ENCODE data around the gene PRR23B.
"Not testable (repeated sequence)": the region's sequence is repeated elsewhere in the genome, so short reads cannot be mapped to it uniquely, and the experiment has no call there.

The PRR23B gene

DNA sequence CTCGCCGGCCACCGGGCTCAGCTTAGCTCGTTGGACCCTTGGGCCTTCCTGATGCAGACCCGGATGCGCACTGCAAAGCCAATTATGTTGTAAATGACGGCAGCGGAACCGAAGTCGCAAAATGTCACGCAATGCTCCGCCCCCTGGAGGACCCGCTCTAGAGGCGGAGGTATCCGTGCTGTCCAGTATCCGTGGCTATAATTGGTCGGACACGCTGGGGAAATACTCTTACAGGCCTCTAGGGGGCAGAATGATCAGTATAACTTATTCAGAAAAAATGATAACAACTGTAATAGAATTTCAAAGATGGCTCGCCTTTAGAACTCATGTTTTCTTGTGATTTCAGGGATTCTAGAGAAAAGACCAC, at the start of gene PRR23B:
Gene PRR23B (minus strand): TSS at position 59 of the 367 bp plus-strand sequence. CDS start 265 bp downstream, outside the sequence.
- DNase-seq (ENCODE audit: low read depth) = no peak

DNA sequence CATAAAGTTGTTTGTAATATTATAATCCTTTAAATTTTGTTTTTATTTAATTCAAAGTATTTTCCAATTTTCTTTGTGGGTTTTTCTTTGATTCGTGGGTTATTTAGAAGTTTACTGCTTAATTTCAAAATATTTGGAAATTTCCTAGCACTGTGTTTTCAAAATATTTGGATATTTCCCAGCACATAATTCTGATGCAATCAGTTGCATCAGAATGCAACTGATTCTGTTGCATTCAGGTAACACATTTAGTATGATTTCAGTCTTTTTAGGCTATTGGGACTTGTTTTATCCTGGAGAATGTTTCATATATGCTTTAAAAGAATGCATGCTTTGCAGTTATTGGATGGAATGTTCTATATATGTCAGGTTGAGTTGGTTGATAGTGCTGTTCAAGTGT, 42.2 kb upstream of the PRR23B start:
- no peak for DNase-seq (ENCODE audit: low read depth)

DNA sequence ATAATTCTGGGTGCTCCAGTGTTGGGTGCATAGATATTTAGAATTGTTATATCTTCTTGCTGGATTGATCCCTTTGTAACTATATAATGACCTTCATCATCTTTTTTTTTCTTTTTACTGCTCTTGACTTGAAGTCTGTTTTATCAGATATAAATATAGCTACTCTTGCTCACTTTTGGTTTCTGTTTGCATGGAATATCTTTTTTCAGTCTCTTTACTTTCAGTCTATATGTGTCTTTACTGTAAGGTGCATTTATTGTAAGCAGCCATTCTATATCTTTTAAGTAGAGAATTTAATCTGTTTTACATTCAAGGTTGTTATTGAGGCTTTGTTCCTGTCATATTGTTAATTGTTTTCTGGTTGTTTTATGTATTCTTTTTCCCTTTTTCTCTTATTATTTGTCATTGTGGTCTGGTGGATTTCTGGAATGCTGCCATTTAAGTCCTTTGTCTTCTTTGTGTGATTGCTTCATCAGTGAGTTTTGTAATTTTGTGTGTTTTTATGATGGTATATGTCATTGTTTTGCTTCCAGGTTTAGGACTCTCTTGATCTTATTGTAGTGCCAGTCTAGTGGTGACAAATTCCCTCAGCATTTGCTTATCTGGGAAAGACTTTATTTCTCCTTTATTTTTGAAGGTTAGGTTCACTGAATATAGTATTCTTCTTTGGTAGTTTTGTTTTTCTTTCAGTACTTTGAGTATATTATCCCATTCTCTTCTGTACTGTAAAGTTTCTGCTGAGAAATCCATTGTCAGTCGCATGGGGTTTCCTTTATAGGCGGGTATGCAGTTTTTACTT, 32.3 kb upstream of the PRR23B start:
- DNase-seq (ENCODE audit: low read depth) = no peak

GRCh38 chr3:139044366-139045210, 23.9 kb upstream of the PRR23B start, which contains the start of gene PRR23C:
PRR23C (minus strand) TSS chr3:139044892; CDS start chr3:139044620, 272 bp downstream.
- DNase-seq (ENCODE audit: low read depth) = no peak

GRCh38 chr3:139043554-139044365, 23.0 kb upstream of the PRR23B start:
- no peak for DNase-seq (ENCODE audit: low read depth)

GRCh38 chr3:139037478-139037877, 16.8 kb upstream of the PRR23B start:
- no peak for DNase-seq (ENCODE audit: low read depth)

- DNase-seq (ENCODE audit: low read depth) = no peak
Observed at GRCh38 chr3:139032326-139033002, 11.7 kb upstream of the PRR23B start.

DNA sequence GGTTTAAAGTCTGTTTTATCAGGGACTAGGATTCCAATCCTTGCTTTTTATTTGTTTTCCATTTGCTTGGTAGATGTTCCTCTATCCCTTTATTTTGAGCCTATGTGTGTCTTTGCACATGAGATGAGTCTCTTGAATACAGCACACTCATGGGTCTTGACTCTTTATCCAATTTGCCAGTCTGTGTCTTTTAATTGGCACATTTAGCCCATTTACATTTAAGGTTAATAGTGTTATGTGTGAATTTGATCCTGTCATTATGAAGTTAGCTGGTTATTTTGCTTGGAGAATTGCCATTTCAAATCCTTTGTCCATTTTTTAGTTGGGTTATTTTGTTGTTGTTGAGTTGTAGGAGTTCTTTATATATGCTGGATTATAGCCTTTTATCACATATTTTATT, 9.8 kb upstream of the PRR23B start:
- not testable (repeated sequence) for DNase-seq (ENCODE audit: low read depth)

GRCh38 chr3:139024968-139025367, 4.2 kb upstream of the PRR23B start:
- DNase-seq (ENCODE audit: low read depth) = no peak

DNA sequence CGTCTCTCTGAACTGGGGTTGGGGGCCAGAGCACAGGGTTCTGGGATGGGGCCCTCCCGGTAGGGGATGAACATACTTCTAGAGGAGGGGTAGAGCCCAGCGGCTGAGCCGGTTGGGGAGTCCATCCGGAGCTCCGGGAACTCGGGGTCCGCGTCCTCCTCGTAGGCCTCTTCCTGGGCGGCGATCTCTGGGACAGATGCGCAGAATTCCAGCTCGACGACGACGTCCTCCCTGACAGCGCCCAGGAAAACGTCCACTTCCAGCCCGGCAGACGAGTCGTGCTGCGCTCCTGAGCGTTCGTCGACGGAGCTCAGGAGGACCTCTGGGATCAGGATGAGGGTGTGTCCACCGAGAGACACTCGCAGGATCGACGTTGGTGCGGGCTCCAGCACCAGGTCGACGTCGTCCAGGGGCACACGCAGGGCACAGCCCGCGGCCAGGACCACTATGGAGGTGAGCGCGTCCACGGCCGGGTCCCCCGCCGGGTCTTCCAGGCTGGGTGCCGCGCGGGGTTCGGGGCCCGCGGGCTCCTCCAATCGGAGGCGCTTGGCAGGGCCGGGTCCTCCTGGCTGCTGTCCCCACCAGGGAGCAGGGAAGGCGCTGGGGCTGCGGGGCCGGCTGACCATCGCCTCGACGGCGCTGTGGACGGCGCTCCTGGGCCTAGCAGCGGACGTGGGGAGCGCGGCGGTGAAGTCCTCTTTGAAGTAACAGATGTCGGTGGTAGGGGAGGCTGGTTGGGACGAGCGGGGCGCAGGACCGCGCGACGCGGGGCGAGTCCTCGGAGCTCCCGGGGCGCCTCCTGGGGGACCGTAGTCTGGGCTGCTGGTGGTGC, 474 bp downstream of the PRR23B start:
- no peak for DNase-seq (ENCODE audit: low read depth)

DNA sequence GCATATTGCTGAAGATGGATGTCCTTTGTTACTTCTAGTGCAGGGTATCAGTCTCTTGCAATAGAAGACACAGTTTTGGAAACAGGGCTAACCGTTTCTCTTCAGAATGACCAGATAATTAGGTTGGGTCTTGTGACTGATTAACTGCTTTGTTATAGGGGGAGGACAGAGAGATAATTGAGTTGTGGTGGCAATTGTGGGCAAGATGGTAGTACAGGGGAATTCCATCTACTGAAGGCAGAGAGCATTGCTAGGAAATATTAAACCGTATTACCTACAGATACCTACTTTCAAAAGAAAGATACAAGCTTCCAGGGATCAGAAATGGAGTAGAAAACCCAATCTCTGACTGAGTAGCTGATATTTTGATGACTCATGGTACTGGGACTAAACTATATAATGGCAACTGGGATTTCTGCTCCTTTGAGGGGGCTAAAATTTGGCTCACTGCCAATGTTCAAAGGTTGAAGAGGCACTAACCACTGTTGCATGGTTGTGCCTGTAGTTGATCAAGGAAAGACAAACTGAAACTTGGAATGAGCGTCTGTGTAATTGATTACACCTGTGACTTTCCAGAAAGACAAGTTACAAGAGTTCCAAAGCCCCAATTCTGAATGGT, 4.2 kb downstream of the PRR23B start:
- no peak for DNase-seq (ENCODE audit: low read depth)

DNA sequence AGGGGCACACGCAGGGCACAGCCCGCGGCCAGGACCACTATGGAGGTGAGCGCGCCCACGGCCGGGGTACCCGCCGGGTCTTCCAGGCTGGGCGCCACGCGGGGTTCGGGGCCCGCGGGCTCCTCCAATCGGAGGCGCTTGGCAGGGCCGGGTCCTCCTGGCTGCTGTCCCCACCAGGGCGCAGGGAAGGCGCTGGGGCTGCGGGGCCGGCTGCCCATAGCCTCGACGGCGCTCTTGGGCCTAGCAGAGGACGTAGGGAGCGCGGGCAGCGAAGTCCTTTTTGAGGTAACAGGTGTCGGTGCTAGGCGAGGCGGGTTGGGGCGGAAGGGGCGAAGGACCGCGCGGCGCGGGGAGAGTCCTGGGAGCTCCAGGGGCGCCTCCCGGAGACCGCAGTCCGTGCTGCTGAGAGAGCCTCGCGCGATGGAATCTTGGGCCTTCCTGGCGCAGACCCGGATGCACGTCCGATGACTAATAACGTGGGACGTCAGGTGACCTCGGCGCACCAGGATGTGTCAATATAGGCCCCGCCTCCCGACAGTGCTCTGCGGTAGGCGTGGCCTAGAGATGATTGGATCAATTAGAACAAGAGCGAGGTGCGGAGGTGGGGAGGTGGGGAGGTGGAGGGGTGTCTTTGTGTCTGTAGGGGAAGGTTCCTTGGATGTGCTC, 14.5 kb downstream of the PRR23B start, which contains the start of gene PRR23A:
Gene PRR23A (minus strand): TSS at position 218 of the 666 bp plus-strand sequence. CDS start 0 bp downstream, at position 218.
- DNase-seq (ENCODE audit: low read depth) = no peak

DNA sequence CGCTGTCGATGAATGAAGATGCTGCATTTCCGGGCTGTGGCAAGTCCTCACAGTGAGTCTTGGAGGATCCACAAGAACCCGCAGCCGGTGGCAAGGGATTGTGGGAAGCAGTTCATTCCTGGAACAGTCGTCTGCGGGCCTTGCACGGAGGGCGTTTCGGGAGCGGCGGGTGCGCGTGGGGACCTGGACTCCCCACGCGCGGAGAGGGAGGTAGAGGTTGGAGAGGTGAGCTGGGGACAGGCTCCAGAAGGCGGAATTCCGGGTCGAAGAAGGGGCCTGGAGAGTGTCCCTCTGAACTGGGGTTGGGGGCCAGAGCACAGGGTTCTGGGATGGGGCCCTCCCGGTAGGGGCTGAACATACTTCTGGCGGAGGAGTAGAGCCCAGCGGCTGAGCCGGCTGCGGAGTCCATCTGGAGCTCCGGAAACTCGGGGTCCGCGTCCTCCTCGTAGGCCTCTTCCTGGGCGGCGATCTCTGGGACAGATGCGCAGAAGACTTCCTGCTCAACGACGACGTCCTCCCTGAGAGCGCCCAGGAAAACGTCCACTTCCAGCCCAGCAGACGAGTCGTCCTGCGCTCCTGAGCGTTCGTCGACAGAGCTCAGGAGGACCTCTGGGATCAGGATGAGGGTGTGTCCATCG, 15.3 kb downstream of the PRR23B start:
- no peak for DNase-seq (ENCODE audit: low read depth)

- DNase-seq (ENCODE audit: low read depth) = no peak
Observed at GRCh38 chr3:138995706-138996105, 25.0 kb downstream of the PRR23B start.

DNA sequence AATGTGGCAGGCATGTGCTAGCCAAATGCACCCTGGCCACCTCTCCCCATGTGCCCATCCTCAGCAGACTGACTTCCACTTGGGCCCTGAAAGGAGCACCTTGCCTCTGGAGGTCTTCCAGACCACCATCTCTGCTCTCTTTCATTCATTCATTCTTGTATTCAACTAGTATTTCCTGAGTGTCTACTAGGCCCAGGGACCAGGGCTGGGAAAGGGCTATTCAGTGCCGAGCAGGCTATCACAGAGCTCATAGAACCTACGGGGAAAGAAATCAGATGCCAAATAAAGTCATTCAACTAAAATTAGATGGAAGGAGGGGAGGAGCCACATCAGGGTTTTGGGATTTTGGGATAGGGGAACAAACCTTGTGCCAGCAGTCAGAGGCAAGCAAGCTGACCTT, 33.5 kb downstream of the PRR23B start:
- DNase-seq (ENCODE audit: low read depth) = no peak

DNA sequence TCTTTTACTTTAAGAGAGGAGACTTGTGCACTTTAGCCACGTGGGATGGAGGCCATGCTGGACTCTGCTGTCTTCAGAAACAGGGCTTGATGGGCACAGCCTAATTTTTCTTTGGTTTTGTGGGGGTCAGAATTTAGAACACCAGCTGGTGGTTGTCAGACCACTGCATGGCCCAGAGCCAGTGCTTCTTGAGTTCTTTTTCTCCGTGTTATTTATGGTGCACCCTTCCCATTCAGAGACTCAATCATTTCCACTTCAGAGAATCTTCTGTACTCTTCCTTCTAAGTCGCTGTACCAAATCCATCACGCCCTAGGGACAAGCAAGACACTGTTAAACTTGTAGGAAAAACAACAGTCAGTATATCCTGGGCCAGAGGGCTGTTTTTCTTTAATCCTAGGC, 34.8 kb downstream of the PRR23B start:
- DNase-seq (ENCODE audit: low read depth) = no peak

GRCh38 chr3:138984816-138985215, 35.9 kb downstream of the PRR23B start:
- DNase-seq (ENCODE audit: low read depth) = no peak

DNA sequence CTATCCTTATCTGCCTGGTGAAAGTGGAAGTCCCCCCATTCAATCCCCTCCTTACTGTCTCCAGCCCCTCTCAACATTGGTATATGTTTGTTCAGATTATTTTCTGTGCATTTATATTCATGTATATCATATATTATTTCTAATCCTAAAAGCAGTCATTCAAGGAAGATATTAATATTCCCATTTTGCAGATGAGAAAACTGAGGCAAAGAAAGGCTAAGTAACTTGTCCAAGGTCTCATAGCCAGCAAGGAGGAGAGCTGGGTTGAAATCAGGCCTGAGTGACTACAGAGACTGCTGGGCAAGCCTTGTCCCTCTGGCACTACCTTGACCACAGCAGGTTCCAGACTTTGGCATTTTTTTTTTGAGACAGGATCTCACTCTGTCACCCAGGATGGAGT, 44.7 kb downstream of the PRR23B start:
- DNase-seq (ENCODE audit: low read depth) = no peak

GRCh38 chr3:138975351-138975750, 45.4 kb downstream of the PRR23B start:
- DNase-seq (ENCODE audit: low read depth) = no peak
